Mucosa of gallbladder (tissue), 1 donor: Measurements from ENCODE around the gene WNT10A. TPM values are rescaled to one million over a fixed set of nuclear protein-coding genes. Genes with fewer than 3 reads are reported as not detected.
A peak's percentile ranks its signal among the peaks of the same experiment; 100 is the strongest.
"Not testable (repeated sequence)": the region's sequence is repeated elsewhere in the genome, so short reads cannot be mapped to it uniquely, and the experiment has no call there.

Experiments
- DNase-seq: peaks from one replicate; pipeline ENCODE4 v3.0.0-alpha.2; 2020; ENCODE audit warnings: low spot score
- total RNA-seq: library from RNA; stranded (reverse); gene quantifications from one replicate; pipeline ENCODE4 v1.2.1, GENCODE V29; 2021
- donor health status: DM: no; HTN: no; CAD: no.

Gene WNT10A
- 0.12 TPM for total RNA-seq

DNA sequence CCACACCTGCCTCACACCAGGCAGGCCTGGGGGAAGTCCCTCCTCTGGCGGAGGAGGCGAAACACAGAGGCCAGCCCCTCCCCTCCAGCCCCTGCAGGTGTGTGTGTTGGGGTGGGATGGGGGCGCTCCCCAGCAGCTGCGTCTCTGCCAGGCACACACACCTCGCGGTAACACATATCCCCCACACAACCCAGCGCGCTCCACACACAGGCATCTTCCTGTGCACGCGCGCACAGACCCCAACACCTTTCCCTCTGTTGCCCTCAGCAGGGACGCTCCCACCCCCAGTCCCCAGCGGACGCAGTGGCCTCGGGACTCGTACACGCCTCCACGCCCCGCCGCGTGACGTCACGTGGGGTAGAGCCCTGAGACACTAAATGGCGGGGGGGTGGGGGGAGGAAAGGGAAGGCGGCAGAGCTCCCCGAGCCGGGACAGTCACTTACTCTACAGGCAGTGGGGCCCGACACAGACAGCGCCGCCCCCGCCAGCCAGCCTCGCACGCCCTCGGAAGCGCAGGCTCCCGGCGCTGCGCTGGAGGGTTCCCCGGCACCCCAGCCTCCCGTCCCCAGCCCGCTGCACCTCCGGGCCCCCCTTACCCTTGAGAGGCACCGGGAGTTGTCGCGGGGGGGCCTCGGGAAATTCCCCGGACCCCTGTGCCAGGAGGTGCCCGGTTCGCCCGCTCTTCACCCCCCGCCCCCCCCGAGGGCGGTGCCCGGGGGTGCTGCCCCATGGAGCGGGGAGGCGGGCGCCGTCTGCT is at the start of gene WNT10A:
Gene WNT10A, plus strand, starts transcription at position 751 of the 757 bp plus-strand sequence. CDS start 144 bp downstream, outside the sequence.
- DNase-seq, result peak; percentile 51

DNA sequence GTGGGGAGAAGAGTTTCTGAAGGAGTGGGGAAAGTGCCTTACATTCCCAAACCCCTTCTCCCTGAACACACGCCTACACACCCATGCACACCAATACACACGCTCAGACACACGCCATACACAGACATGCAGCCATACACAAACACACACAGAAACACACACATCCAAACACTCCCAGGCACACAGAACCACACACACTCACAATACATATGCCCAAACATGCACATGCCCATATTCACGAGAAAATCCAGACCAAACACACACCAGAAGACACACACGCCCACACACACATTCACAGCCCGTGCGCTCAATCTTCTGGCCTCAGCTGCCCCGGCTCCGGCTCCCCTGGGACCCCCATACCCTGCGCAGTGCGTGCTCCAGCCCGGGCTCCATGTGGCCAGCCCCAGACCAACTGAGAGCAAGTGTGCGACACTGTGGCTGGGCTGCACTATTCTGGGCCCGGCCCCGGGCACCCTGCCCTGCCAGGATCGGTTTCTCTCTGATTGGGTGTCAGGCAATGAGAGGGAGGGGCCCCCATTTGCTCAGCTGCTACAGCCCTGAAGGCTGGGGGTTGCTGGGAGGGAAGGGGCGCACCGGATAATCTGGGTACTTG is 49.2 kb upstream of the WNT10A start, which contains the start of gene PRKAG3:
Gene PRKAG3, minus strand, starts transcription at position 426 of the 613 bp plus-strand sequence.
- DNase-seq, result no peak

DNA sequence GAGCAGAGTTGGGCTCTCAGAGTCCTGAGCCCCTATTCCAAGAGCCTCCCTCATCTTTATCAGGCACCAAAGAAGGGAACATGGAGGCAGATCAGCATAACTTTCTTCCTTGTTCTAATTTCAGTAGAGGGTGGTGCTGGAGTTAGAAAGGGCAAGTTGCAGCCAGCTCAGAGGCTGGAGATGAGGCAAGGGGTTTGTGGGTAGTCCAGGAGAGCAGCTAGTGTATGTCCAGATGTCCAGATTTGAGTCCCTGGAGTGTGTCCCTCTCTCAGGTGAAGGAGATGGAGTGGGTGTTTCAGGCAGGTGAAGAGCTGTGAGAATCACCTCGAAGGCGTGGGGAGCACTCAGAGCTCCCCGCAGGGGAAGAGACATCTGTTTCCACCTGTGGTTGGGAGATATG is 48.6 kb upstream of the WNT10A start:
- DNase-seq, result no peak

DNA sequence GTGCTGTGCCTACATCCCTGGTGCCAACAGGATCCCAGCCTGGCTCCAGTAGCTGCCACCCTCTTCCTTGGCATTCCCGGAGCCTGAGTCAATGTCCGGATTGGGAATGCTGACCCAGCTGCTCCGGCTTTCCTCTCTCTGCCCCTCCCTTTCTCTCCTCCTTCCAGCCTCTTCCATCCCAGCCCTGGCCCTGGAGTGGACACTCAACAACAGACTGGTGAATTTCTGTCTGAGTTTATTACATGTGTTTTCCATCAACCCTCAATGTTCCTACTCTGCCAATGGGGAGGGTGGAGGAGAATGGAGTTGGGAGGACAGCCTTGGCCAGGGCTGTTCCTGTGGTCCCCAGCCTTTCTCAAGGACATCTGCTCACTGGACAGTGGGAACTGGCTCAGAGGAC is 48.1 kb upstream of the WNT10A start:
- DNase-seq, result no peak

DNA sequence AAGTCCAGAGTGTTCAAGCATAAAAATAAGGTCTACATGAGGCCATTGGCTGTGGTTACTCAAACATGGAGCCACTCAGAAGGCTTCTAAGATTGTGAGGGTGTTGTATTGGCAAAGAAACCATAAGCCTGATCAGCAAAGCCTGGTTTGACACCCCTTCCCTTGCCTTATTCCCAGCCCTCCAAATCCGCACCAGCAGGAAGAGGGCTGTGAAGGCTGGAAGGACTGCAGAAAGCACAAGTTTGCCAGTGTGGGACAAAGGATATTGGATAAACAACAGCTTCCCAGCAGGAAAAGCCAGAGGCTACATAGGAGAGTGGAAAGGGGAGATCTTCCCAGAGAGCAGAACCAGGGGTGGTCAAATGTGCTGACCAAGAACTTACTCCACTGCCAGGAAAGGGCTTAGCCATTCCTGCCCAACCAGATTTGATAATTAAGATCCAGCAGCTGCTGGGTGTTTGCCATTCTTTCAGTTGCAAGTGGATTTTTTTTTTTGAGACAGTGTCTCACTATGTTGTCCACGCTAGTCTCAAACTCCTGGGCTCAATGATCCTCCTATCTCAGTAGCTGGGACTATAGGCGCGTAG is 47.5 kb upstream of the WNT10A start:
- no peak for DNase-seq

DNA sequence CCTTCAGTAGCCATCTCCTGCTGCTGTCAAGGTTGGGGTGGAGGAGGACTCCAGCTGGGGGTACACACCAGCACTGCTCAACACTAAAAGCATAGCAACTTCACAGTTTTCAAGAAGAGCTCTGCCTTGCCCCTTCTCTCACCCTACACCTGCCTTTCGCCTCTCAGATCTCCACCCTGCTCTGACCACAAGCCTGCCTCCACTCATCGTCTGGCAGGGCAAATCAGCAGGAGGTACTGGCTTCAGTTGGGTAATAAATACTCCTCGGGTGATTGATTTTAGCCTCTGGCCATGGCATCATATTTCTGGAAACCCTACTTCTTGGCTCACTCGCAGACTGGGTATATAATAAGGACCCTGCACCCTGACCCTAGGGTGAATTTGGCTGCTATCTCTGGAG is 46.0 kb upstream of the WNT10A start:
- DNase-seq, result no peak

DNA sequence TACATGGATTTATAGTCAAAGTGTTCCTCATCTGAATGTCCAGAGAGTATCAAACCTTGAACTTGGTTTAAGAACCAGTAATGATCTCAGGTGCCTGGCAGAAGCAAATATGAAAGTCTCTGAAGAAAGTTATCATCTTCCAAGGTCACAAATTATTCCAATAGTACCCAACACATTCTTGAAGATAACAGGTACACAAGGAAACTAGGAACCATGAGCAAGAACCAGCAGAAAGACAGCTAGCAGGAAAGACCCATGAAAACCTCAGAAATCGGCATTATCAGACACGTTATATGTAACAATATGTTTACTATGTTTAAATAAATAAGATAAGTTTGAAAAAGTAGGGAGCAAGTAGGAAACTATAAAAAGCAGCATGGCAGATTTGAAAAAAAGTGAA is 43.2 kb upstream of the WNT10A start:
- DNase-seq, result no peak

DNA sequence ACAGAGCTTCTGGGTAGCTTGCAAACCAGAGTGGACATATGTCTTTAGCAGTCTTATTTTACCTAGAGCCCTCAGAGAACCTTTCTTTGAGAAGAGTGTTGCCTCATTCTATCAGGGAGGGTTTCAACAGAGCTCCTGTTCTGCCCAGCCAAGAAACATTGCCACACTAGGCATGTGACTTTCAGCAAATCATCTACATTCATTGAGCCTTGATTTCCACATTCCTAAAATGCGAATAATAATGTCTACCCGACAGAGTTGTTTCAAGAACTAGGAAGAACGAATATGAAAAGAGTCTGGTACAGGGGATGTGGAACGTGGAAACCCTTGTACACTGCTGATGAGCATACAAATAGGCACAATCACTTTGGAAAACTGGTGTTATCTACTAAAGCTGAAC is 41.2 kb upstream of the WNT10A start:
- DNase-seq, result no peak

DNA sequence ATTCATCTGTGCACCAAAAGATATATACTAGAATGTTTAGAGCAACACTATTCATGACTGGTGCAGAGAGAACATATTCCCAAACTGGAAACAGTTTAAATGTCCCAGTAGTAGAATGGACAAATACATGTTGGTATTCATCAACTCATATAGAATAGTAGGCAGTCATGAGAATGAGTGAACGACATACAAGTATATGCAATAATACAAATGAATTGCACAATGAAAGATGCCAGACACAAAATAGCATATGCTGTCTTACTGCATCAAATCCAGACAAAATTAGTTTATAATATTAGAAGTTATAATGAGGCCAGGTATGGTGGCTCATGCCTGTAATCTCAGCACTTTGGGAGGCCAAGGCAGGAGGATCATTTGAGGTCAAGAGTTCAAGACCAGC is 40.8 kb upstream of the WNT10A start:
- no peak for DNase-seq

DNA sequence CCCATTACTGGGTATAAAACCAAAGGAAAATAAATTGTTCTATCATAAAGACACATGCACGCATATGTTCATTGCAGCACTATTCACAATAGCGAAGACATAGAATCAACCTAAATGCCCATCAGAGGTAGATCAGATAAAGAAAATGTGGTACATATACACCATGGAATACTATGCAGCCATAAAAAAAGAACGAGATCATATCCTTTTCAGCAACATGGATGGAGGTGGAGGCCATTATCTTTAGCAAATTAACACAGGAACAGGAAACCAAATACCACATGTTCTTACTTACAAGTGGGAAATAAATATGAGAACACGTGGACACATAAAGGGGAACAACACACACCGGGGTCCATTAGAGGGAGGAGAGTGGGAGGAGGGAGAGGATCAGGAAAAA is 36.3 kb upstream of the WNT10A start:
- not testable (repeated sequence) for DNase-seq

DNA sequence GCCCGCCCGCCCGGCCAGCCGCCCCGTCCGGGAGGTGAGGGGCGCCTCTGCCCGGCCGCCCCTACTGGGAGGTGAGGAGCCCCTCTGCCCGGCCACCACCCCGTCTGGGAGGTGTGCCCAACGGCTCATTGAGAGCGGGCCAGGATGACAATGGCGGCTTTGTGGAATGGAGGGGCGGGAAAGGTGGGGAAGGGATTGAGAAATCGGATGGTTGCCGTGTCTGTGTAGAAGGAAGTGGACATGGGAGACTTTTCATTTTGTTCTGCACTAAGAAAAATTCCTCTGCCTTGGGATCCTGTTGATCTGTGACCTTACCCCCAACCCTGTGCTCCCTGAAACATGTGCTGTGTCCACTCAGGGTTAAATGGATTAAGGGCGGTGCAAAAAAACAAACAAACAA is 33.7 kb upstream of the WNT10A start:
- DNase-seq, result not testable (repeated sequence)

DNA sequence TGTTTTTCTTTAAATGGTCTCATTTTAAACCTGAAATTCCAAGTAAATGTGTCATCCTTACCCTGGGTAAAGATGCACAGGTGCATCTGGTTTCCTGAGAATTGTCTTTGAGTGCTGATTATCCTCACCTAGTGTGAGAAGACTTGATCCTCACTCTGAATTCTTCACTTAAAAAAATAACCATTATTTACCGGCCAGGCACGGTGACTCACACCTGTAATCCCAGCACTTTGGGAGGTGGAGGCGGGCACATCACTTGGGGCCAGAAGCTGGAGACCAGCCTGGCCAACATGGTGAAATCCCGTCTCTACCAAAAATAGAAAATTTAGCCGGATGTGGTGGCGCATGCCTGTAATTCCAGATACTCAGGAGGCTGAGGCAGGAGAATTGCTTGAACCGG is 30.9 kb upstream of the WNT10A start:
- no peak for DNase-seq

DNA sequence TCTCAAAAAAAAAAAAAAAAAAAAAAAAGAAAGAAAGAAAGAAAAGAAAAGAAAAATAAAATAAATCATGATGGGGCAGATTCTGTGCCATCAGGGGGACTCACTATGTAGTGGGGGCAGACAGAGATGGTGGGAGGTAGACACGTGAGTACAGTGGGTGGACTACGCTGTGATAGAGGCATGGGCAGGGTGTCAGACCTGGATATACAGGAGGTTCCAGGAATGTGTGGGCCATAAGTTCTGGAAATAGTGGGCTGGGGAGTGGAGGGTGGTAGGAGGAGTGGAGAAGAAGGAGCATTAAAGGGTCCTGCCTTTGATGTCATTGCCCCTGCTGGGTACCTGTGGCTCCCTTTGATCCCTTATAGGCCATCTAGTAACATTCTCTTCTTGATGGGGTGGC is 29.9 kb upstream of the WNT10A start:
- DNase-seq, result no peak

DNA sequence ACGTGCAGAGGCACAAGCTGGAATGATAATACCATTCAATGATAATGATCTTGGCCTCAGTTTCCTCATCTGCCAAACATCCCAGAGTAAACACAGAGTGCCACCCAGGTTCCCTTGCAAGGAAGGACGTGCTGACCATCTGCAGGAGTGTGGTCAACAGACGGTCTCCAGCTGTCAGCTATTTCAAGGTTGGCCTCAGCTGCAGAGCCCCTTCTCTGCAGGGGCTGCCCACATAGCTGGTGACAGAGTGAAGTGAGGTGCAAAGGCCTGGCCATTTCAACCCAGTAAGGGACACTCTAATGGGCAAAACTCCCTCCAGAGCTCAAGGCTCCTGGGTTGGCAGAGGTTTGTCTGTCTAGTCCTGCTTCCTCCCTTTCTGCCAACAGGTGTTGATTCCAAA is 29.4 kb upstream of the WNT10A start:
- DNase-seq, result no peak

DNA sequence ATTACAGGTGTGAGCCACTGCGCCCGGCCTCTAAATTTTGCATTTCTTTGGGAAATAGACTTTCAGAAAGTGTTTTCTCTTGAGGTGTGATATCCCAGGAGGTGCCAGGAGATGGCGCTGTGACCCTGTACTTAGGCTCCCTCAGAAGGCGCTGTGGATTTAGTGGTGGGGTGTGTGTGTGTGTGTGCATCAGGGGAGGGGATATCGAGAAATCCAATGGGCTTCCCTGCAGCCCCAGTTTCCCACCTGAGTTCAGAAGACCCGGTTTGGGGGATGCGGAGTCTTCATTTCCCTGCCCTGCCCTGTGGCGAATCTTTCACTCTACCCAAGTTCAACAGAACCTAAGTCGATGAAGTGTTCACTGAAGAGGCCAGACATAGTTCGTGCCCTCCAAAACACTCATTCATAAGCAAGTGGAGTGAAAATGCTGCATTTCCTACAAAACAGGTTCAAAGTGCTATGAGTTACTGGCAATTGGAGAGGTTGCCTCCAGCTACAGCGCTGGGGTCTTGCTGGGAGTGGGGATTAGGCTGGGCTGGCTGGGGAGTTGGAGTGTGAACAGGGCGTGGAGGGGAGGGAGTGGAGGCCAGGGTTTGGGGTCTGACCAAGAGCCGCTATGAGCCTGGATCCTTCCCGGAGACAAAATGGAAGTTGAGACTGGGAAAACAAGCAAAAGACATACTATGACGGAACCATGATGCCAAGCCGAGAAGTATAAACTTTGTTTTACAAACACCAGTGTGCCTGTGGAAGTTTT is 27.6 kb upstream of the WNT10A start:
- DNase-seq, result peak; percentile 51

DNA sequence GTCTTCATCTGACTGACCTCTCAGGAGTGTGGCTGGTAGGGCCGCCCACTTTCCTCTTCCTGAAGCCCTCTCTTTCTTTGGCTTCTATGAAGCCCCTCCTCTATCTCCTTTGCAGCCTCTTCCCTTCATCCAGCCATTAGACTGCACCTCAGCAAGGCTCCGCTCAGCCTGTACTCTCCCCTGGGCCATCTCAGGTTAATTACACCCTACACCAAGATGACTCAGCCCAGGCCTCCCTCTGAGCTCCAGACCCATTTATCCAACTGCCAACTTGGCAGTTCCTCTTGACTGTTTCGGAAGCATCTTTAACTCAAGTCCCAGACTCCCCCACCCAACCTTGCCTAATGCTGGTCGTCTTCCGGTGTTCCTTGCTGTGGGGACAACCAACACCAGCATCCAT is 26.9 kb upstream of the WNT10A start:
- DNase-seq, result no peak

DNA sequence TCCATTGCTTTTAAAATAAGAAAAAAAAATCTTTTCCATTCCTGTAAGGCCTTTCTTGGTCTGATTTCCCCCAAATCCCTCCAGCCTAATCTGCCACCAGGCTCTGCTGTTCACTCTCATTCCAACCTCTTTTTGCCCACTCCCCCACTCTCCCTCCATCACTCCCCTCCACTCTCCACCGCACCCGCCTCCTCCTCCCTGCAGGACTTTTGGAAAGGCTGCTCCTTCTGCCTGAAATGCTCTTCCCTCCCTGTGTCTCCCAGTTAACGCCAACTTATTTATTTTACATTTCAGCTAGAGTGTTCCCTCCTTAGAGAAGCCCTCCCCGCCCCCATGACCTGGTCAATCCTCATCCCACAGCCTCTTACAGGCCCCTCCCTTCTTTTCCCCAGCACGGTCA is 25.8 kb upstream of the WNT10A start:
- DNase-seq, result no peak

DNA sequence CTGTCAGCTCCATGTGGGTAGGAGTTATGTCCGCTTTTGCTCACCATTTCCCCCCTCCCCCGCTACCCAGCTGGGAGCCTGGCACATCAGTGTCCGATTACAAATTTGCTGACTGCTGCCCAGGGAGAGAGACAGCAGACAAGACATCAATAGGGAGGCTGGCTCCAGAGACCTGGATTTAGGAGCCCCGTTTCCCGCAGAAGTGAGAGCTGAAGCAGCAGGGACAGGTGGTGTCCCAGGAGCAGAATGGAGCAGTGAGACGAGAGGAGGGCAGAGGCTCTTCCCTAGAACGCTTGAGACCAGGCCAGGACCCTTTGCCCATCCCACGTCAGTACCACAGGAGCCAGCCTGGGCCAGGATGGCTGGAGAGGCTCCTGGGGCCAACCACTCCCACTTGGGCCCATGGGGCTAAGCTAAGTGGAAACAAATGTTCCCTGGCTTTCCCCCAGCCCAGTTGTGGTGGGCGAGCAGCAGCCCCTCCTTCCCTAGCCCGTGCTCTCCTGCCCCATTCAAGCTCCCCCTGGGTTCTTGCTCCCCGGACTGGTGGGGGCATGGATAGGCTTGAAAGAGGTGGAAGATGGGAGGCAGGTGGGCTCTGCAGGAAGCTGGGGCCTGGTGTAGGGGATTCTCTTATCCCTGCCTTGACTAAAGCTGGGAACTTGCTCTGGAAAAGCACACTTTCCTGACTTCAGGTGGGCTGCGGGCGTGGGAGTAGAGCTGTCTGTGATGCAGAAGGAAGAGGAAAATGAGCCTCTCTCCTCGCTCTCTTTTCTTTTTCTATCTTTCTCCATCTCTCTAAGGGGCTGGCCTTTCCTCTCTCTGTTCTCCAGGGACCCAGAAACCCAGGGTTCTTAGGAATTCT is 25.1 kb upstream of the WNT10A start:
- DNase-seq, result no peak

DNA sequence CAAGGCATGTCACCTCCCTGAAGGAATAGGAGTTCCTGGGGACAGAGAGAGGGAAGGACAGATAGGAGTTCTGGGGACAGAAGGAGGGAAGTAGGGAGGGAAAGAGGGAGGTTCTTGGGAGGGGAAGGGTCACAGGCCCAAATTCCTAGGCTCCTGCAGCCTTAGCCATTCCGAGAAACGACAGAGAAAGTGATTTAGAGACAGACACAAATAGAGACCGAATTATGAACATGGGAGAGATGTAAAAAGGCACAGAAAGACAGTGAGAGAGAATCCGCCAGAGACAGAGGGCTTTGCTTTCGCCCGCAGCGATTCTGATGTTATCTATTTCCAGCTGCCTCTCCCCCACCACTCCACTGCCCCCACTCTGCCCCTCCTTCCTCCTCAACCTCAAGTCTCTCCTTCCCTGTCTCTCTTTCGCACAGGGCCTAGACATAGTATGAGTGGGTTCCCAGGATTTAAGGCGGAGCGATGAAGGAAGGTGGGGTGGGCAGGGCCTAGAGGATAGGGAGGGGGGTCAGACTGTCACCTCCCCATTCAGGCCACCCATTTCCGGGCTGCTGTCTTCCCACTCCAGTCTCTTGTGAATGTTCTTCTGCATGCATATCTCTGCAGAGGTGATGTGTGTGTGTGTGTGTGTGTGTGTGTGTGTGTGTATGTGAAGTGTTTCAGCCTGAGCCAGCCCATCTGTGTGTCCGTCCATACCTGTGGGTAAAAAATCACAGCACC is 24.3 kb upstream of the WNT10A start:
- DNase-seq, result no peak

DNA sequence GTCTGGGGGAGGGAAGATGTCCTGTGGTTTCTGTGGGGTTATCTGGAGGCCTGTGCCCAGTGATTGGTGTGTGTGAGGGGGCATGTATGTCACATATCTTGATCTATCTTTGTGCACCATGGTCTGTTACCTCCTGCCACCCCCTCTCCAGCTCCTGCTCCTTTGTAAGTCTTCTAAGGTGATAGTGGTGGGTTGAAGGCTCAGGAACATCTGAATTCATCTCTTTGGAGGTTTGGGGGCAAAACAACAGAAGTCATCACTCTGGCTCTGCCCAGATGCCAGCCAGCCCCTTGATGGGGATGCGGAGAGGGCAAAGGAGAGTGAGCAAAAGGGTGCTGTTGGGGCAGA is 23.8 kb upstream of the WNT10A start:
- no peak for DNase-seq
